T-cell (primary cell): ENCODE results near the gene SPANXA1. TPM values are rescaled to one million over a fixed set of nuclear protein-coding genes. Genes with fewer than 3 reads are reported as not detected.

Experiments
- total RNA-seq, 35 experiments: library from RNA in 6 of 35; stranded (reverse) in 6 of 35; fragments of 120-200 nt in 1 of 35; gene quantifications; one replicate each; pipeline versions ENCODE4 v1.2.1 to v1.2.4 and lab custom pipeline; 2013 to 2026

Gene SPANXA1
- total RNA-seq, 5 donors from 2014 or later (not counting 1 experiment from before 2014, with no cell fraction given) = not detected

Other genes with a start within 250 kb of the SPANXA1 start
- gene SPANXA2, start 5.0 kb upstream of the SPANXA1 start, total RNA-seq = not detected
- gene SPANXD, start 114.0 kb upstream of the SPANXA1 start, total RNA-seq = not detected